ENCODE data around the gene OAS2.
"Not testable (repeated sequence)": the region's sequence is repeated elsewhere in the genome, so short reads cannot be mapped to it uniquely, and the experiment has no call there.

OAS2 gene

DNA sequence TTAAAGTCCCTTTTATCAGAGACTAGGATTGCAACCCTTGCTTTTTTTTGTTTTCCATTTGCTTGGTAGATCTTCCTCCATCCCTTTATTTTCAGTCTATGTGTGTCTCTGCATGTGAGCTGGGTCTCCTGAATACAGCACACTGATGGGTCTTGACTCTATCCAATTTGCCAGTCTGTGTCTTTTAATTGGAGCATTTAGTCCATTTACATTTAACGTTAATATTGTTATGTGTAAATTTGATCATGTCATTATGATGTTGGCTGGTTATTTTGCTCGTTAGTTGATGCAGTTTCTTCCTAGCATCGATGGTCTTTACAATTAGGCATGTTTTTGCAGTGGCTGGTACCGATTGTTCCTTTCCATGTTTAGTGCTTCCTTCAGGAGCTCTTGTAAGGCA lies 21.2 kb upstream of the OAS2 start:
- not testable (repeated sequence) for DNase-seq

DNA sequence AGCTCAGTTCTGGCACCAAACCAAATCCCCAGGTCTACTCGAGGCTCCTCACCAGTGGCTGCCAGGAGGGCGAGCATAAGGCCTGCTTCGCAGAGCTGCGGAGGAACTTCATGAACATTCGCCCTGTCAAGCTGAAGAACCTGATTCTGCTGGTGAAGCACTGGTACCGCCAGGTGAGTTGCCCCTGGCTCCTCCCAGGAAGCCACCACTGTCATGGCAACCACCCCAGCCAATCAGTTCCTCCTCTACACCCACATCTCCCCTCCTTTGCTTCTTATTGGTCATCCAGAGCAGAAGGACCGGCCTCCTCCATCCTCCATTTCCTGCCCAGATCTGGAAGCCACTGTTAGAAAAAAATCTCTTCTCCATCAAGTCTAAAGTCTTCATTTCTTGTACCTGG lies 17.2 kb upstream of the OAS2 start:
- no peak for DNase-seq

DNA sequence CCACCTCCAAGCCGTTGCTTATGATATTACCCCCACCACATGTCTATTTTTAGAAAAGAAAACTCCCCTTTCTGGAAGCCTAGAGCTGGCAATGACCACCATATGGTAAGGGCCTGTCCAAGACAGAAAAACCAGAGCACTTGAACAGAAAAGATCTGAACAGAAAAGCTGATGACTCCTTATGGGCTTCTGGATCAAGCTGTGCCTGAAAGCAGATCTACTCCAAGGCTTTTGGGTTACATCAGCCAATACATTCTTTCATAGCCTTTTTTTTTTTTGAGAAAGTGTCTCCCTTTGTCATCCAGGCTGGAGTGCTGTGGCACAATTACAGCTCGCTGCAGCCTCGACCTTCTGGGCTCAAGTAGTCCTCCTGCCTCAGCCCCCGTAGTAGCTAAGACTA lies 16.8 kb upstream of the OAS2 start:
- no peak for DNase-seq

DNA sequence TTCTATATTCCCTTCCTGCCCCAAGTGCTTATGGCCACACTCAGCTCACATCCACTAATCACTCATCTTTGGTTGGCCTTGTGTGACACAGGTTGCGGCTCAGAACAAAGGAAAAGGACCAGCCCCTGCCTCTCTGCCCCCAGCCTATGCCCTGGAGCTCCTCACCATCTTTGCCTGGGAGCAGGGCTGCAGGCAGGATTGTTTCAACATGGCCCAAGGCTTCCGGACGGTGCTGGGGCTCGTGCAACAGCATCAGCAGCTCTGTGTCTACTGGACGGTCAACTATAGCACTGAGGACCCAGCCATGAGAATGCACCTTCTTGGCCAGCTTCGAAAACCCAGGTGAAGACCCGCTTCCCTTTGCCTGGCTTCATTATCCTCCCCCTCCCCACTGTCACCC lies 15.8 kb upstream of the OAS2 start:
- no peak for DNase-seq

DNA sequence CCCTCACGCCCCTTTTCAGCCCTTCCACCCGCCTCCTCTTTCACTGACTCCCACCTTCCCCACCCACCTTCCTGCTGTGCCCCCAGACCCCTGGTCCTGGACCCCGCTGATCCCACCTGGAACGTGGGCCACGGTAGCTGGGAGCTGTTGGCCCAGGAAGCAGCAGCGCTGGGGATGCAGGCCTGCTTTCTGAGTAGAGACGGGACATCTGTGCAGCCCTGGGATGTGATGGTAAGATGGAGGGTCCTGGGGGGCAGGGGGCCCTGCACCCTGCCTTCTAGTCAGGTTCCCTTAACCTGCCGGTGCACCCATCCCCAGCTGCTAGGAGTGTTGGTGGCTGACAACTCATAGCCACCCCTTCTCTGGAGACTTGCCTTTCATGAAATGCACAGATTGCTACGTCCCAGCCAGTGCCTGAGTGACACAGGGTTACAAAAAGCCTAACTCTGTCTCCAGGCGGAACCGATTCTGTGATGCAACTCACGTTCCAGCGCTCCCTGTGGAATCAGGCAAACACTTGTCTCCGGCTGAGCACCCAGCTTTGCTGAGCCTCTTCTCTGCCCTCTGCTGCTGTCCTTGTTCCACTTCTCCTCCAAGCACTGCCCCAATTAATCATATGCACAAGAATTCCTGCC lies 15.0 kb upstream of the OAS2 start:
- DNase-seq, result no peak

DNA sequence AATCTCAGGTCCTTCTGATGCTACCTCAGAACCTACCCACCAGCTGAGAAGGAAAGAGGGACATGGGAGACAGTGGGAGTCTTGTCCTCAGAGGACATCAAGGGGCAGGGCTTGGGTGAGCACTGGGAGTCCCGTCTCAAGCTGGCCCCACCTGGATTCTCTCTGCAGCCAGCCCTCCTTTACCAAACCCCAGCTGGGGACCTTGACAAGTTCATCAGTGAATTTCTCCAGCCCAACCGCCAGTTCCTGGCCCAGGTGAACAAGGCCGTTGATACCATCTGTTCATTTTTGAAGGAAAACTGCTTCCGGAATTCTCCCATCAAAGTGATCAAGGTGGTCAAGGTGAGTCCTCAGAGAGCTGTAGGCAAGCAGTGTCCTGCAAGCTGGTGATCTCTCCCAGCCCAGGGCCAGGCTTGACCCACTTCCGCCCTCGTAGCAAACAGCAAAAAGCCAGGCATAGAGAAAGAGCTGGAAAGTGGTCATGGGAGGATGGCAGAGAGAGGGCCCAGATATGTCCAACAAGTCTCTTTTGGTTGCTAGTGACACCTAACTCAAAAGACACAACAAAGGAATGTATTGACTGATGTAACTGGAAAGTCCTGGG lies 14.2 kb upstream of the OAS2 start:
- no peak for DNase-seq

DNA sequence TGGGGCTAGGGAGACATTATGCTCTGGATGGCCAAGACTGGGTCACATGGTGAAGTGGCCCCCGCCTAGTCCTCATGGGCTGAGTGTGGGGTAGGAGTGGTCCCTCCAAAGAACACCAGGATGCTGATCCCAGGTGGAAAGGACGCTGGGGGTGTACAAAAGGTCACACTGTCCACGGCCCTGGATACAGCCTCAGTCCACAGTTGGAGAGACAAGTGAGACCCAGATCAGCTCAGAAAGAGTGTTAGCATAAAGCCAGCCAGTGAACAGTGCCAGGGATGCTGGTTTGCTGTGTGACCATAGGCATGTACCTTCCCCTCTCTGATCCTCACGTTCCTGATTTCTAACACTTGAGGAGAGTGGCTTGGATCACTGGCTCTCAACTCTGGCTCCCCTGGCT lies 13.4 kb upstream of the OAS2 start:
- no peak for DNase-seq

DNA sequence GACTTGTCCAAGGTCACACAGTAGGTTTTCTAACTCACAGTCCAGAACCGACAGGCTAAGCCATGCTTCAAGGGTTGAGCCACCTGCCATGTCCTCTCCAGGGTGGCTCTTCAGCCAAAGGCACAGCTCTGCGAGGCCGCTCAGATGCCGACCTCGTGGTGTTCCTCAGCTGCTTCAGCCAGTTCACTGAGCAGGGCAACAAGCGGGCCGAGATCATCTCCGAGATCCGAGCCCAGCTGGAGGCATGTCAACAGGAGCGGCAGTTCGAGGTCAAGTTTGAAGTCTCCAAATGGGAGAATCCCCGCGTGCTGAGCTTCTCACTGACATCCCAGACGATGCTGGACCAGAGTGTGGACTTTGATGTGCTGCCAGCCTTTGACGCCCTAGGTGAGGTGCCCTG lies 12.7 kb upstream of the OAS2 start:
- no peak for DNase-seq

DNA sequence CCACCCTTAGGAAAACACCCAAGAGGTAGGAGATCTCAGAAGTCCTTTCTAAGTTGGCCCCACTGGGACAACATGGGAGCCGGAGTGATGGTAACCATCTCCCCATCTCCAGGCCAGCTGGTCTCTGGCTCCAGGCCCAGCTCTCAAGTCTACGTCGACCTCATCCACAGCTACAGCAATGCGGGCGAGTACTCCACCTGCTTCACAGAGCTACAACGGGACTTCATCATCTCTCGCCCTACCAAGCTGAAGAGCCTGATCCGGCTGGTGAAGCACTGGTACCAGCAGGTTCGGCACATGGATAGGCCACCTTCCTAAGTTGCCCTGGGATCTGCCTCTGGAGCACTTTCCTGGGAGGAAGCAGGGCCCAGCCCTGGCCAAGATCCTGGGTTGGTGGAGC lies 11.0 kb upstream of the OAS2 start:
- no peak for DNase-seq

DNA sequence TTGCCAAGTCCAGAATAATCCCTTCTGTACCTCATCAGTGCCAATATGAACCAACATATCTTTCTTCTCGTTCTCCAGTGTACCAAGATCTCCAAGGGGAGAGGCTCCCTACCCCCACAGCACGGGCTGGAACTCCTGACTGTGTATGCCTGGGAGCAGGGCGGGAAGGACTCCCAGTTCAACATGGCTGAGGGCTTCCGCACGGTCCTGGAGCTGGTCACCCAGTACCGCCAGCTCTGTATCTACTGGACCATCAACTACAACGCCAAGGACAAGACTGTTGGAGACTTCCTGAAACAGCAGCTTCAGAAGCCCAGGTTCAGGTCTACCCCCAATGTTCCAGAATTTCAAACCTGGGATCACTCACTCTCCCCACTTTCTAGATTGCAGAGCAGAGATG lies 10.5 kb upstream of the OAS2 start:
- DNase-seq, result no peak

DNA sequence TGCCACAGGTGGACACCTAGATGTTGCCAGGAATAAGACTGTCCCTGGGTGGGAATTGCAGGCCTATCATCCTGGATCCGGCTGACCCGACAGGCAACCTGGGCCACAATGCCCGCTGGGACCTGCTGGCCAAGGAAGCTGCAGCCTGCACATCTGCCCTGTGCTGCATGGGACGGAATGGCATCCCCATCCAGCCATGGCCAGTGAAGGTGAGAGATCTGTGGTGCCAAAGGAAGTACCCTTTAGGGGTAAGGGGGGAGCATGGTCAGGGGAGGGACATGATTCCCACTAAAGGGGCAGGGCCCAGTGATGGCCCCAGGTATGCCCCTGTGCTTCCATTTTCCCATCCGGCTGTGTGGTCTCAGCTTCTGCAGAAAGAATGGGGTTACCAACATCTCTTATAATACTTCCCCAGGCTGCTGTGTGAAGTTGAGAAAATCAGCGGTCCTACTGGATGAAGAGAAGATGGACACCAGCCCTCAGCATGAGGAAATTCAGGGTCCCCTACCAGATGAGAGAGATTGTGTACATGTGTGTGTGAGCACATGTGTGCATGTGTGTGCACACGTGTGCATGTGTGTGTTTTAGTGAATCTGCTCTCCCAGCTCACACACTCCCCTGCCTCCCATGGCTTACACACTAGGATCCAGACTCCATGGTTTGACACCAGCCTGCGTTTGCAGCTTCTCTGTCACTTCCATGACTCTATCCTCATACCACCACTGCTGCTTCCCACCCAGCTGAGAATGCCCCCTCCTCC lies 8.6 kb upstream of the OAS2 start:
- DNase-seq, result no peak

DNA sequence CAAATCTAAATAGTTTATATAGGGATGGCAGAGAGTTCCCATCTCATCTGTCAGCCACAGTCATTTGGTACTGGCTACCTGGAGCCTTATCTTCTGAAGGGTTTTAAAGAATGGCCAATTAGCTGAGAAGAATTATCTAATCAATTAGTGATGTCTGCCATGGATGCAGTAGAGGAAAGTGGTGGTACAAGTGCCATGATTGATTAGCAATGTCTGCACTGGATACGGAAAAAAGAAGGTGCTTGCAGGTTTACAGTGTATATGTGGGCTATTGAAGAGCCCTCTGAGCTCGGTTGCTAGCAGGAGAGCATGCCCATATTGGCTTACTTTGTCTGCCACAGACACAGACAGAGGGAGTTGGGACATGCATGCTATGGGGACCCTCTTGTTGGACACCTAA lies 7.9 kb upstream of the OAS2 start:
- no peak for DNase-seq

DNA sequence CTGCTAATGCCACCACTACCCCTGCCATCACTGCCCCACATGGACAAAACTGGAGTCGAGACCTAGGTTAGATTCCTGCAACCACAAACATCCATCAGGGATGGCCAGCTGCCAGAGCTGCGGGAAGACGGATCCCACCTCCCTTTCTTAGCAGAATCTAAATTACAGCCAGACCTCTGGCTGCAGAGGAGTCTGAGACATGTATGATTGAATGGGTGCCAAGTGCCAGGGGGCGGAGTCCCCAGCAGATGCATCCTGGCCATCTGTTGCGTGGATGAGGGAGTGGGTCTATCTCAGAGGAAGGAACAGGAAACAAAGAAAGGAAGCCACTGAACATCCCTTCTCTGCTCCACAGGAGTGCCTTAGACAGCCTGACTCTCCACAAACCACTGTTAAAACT lies 7.1 kb upstream of the OAS2 start:
- DNase-seq, result no peak

DNA sequence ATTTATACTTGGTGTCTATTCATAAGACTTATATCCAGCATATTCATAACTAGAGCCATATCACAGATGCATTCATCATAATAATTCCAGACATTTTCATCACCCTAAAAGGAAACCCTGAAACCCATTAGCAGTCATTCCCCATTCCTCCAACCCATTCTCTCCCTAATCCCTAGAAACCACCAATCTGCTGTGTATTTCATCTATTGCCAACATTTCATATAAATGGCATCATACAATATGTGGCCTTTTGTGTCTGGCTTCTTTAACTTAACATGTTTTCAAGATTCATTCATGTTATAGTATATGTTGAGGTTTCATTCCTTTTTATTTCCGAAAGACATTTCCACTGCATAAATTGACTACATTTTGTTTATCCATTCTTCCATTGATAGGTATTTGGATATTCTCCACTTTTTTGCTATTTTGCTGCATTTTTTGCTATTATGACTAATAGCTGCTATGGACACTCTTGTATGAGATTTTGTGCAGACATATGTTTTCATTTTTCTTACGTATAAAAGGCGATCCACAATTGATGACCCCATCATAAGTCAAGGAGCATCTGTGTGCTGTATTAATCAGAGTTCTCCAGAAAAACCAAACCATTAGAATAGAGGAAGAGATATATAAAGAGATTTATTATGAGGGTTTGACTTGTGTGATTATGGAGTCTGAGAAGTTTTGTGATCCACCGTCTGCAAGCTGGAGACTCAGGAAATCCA lies 5.1 kb upstream of the OAS2 start:
- no peak for DNase-seq

DNA sequence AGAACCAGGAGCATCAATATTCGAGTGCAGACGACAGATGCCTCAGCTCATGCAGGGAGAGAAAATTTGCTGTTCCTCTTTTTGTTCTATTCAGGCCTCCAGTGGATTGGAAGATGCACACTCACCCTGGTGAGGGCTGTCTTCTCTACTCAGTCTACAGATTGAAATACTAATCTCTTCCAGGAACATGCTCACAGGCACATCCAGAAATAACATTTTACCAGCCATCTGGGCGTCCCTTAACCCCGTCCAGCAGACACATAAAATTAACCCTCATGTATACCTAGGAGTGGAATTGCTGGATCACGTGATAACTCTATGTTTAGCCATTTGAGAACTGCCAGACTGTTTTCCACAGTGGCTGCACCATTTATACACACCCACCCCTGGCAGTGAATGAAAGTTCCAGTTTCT lies 4.5 kb upstream of the OAS2 start:
- DNase-seq, result no peak

DNA sequence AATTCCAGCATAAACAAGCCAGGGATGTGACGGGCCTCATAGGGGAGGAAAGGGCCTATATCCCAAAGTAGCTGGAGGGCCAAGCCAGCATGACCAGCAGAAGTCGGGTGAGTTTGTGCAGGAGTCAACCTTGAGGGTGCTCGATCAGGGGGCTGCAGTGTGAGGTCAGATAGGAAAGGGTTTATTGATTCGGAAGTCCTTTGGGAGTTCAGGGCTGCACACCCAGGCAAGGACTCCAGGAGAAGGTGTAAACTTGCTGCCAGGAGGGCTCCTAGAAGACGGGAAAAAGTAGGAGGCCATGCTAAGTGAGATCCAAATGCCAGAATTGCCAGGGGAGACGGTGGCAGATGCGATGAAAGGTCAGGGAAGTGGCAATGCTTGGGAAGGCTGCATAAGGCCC lies 3.4 kb upstream of the OAS2 start:
- DNase-seq, result no peak

DNA sequence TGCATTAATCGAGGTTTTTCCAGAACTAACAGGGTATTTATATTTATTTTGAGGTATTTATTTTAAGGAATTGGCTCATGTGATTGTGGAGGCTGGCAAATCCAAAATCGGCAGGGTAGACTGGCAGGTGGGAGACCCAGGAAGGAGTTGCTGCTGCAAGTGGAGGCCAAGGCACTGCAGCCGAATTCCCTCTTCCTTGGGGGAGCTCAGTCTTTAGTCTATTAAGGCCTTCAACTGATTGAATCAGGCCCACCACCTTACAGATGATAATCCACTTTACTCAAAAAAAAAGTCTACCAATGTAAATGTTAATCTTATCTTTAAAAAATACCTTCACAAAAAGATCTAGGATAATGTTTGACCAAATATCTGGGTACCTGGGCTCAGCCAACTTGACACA lies 1.2 kb upstream of the OAS2 start:
- DNase-seq, result no peak

DNA sequence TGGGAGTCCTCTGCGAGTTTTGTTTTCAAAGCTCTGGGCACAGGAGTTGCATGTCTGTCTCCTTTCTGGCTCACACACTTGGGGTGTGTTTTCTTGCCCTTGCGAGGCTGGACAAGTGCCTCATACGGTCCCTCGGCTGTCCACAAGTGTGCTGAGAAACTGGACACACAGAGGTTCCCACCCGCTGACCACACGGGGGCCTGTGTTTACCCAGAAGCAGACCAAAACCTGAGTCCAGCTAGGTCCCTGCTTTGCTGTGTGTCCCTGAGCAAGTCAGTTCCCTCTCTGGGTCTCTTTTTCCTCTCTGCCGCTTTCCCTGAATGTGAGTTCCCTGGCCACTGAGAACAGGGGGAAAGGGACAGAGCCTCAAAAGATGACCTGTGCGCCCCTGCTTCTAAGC lies 678 bp upstream of the OAS2 start:
- DNase-seq, result no peak

DNA sequence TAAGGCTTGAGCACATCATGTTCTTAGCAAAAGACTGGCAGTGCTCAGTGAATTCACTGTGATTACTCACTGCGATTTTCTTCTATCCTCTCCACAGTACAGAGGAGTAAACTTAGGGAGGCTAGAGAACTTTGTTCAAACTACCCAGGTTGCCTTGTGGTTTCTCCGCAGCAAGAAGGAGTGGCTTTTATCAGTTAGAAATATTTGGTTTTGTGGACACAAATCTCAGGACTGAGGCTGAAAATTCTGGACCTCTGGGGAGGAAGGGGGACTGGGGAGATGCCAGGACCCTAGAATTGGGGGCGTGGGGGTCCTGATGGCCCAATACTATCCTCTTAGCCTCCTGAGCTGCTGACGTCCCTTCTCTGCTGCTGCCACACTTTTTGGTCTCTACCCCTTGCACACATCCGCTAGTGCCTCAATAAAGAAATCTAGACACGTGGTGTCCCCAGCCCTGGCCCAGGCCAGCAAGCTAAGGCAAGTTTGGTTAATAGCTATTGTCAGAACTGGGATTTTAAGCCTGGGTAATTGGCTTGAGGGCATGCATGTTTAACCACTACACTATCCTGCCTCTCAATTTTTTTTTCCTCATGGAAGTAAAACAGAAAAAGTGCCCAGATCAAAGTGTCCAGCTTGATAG lies 842 bp downstream of the OAS2 start:
- no peak for DNase-seq

DNA sequence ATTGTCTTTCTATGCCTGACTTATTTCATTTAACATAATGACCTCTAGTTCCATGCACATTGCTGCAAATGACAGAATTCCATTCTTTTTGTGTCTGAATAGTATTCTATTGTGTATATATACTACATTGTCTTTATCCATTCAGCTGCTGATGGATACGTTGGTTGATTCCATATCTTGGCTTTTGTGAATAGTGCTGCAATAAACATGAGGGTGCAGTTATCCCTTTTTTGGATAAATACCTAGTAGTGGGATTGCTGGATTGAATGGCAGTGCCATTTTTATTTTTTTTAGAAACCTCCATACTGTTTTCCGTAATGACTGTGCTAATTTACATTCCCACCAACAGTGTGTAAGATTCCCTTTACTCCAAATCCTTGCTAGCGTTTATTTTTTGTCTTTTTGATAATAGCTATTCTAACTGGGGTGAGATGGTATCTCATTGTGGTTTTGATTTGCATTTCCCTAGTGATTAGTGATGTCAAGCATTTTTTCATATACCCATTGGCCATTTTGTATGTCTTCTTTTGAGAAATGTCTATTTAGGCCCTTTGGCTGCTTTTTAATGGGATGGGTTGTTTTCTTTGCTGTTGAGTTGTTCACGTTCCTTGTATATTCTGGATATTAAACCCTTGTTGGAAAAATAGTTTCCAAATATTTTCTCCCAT lies 2.3 kb downstream of the OAS2 start:
- no peak for DNase-seq

DNA sequence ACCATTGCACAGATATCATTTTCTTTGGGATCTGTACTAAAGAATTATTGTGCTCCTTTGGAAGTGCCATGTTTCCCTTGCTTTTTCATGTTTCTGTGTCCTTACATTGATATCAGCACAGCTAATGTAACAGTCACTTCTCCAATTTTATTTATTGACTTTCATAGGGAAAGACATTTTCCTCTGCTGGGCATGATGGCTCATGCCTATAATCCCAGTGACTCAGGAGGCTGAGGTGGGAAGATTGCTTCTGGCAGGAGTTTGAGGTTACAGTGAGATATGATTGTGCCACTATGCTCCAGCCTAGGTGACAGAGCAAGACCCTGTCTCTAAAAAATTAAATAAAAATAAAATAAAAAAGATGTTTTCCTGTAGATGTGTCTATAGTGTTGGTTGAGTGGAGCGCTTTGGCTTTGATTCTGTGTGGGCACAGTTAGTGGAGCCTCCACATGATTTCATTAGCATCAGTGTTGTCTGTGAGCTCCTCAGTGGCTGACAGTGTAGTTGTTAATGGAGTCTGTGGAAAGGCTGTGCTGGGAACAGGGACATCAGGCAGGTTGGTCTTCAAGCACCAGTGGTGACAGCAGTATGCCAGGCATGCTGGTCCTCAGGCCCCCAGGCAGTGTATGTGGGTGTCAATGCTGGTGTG lies 7.4 kb downstream of the OAS2 start:
- no peak for DNase-seq

DNA sequence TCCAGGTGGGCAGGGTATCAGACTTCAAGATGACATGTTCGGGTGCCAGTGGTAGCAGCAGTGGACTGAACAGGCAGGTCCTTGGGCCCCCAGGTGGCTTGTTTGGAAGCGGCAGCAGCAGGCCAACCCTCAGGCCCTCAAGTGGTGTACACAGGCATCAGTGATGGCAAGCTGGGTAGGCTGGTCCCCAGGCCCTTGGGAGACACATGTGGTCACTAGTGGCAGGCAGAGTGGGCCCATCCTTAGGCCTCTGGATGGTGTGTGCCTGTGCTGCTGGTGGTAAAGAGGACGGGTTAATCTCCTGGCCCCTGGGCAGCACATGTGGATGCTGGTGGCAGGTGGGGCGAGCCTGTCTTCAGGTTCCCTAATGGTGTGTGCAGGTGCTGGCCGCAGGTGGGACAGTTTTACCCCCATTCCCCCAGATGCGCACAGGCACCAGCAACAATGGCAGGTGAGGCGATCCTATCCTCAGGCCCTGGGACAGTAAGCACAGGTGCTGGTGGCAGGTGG lies 8.0 kb downstream of the OAS2 start:
- DNase-seq, result no peak
